ENCODE measurements around the gene ATP8B4. TPM values are rescaled to one million over a fixed set of nuclear protein-coding genes. Genes with fewer than 3 reads are reported as not detected.

The ATP8B4 gene
- polyA plus RNA-seq, 3 donors: 6.1 to 9.6 (median 6.8) TPM

- peaks cover 23% of the 10 kb centered on the region for H3K4me1 Mint-ChIP-seq
- no peaks in the 10 kb centered on the region for H4K20me1 ChIP-seq (ENCODE audit: insufficient read depth, low read length)
- intact Hi-C loops (cut with micrococcal nuclease): no loop called here
- peaks cover 0 to 3% of the 10 kb centered on the region in 2 donors for H3K9me3 ChIP-seq (replicated peaks in 1 of 2; ENCODE audit: control insufficient read depth in 1 of 2, insufficient read depth in 1 of 2, low read length in 2 of 2)
- H3K79me2 ChIP-seq (ENCODE audit: insufficient read depth, low read length): no peaks in the 10 kb centered on the region
- H3K36me3 Mint-ChIP-seq: no peaks in the 10 kb centered on the region
- H3K4me2 ChIP-seq (replicated peaks; ENCODE audit: extremely low read depth, low read length, poor library complexity, severe bottlenecking): no peak overlapping the region
- no peak overlapping the region for H3K9ac ChIP-seq (ENCODE audit: insufficient read depth, low read length, poor library complexity, severe bottlenecking)
- H3K27ac ChIP-seq (ENCODE audit: low read depth in 1 of 2, low read length in 2 of 2): no peak overlapping the region
- no peaks in the 10 kb centered on the region for H3K27me3 ChIP-seq (ENCODE audit: control insufficient read depth in 2 of 2, insufficient read depth in 2 of 2, low read length in 2 of 2)
- DNase-seq: no peak
- H3K9me3 Mint-ChIP-seq: peaks cover 7 to 15% (median 9%) of the 10 kb centered on the region in 7 donors
- no peaks in the 10 kb centered on the region for H3K36me3 ChIP-seq (replicated peaks in 1 of 2; ENCODE audit: control insufficient read depth in 1 of 2, insufficient read depth in 2 of 2, low read length in 2 of 2)
- WGBS (ENCODE audit: insufficient coverage): 83% methylated on average over 4 of the region's 4 CpGs
- H3K27me3 Mint-ChIP-seq (ENCODE audit: low read depth in 3 of 3): peaks cover 0 to 4% (median 0%) of the 10 kb centered on the region in 3 donors
- H3K4me1 ChIP-seq (ENCODE audit: control insufficient read depth in 1 of 2, insufficient read depth in 2 of 2, low read length in 2 of 2): peaks cover 5 to 13% of the 10 kb centered on the region in 2 donors
- H3K4me3 ChIP-seq (replicated peaks in 1 of 3; ENCODE audit: low read depth in 2 of 3, low read length in 3 of 3): no peak overlapping the region
- no peak overlapping the region for H2AFZ ChIP-seq (ENCODE audit: insufficient read depth, low read depth, low read length, poor library complexity, severe bottlenecking)
- H3K4me3 Mint-ChIP-seq: no peak overlapping the region
- TF ChIP-seq CTCF (IDR thresholded peaks at IDR 0.05): no peak
- no peak overlapping the region for H3K27ac Mint-ChIP-seq
Observed at GRCh38 chr15:50168379-50168778, 49.3 kb upstream of the ATP8B4 start.

GRCh38 chr15:50167110-50167509 lies 48.1 kb upstream of the ATP8B4 start:
- Mint-ChIP-seq H3K27me3 (ENCODE audit: low read depth in 3 of 3) (peaks cover 0 to 4% (median 0%) of the 10 kb centered on the region in 3 donors), H3K27ac (no peak overlapping the region), H3K4me3 (no peak overlapping the region), H3K36me3 (no peaks in the 10 kb centered on the region), H3K4me1 (peaks cover 24% of the 10 kb centered on the region), H3K9me3 (peaks cover 2 to 10% (median 3%) of the 10 kb centered on the region in 7 donors)
- no peak overlapping the region for H3K9ac ChIP-seq (ENCODE audit: insufficient read depth, low read length, poor library complexity, severe bottlenecking)
- no peak overlapping the region for H3K27ac ChIP-seq (ENCODE audit: low read depth in 1 of 2, low read length in 2 of 2)
- no peaks in the 10 kb centered on the region for H3K9me3 ChIP-seq (replicated peaks in 1 of 2; ENCODE audit: control insufficient read depth in 1 of 2, insufficient read depth in 1 of 2, low read length in 2 of 2)
- no peaks in the 10 kb centered on the region for H3K79me2 ChIP-seq (ENCODE audit: insufficient read depth, low read length)
- TF ChIP-seq CTCF (IDR thresholded peaks at IDR 0.05): no peak
- H2AFZ ChIP-seq (ENCODE audit: insufficient read depth, low read depth, low read length, poor library complexity, severe bottlenecking): no peak overlapping the region
- no peaks in the 10 kb centered on the region for H3K36me3 ChIP-seq (replicated peaks in 1 of 2; ENCODE audit: control insufficient read depth in 1 of 2, insufficient read depth in 2 of 2, low read length in 2 of 2)
- H3K4me2 ChIP-seq (replicated peaks; ENCODE audit: extremely low read depth, low read length, poor library complexity, severe bottlenecking): no peak overlapping the region
- H4K20me1 ChIP-seq (ENCODE audit: insufficient read depth, low read length): no peaks in the 10 kb centered on the region
- peaks cover 7 to 13% of the 10 kb centered on the region in 2 donors for H3K4me1 ChIP-seq (ENCODE audit: control insufficient read depth in 1 of 2, insufficient read depth in 2 of 2, low read length in 2 of 2)
- no peak for DNase-seq
- no peak overlapping the region for H3K4me3 ChIP-seq (replicated peaks in 1 of 3; ENCODE audit: low read depth in 2 of 3, low read length in 3 of 3)
- intact Hi-C loops (cut with micrococcal nuclease): no loop called here
- H3K27me3 ChIP-seq (ENCODE audit: control insufficient read depth in 2 of 2, insufficient read depth in 2 of 2, low read length in 2 of 2): no peaks in the 10 kb centered on the region

Measured in CD14-positive monocyte (primary cell).